IMR-90 (cell line): ENCODE results near the gene TLCD5. TPM values are rescaled to one million over a fixed set of nuclear protein-coding genes. Genes with fewer than 3 reads are reported as not detected.

Source experiments
- ATAC-seq: fragments of 200-7000 bp; cut with Tn5 transposase; 2 replicates; pipeline ENCODE4 v1.9.1; 2020; ENCODE audit warnings: low read depth, mild to moderate bottlenecking, moderate library complexity
- BruUV-seq: library from RNA; stranded (reverse); fragments of 400-500 nt; replicated peaks from 2 replicates; lab custom pipeline; 2021; lab: Mats Ljungman, UMichigan
- CTCF ChIA-PET: fragments of 300-600 bp; formaldehyde crosslinking; extraction: SDS; loops from one replicate; lab custom pipeline; 2021; ENCODE audit warnings: antibody characterized with exemption; lab: Yijun Ruan, JAX
- POLR2A ChIA-PET: fragments of 300-600 bp; sonication (Branson Sonifier 250); formaldehyde crosslinking; loops from one replicate; lab custom pipeline; 2022; ENCODE audit warnings: antibody characterized with exemption; ENCODE audit not compliant: unreplicated experiment; lab: Charles Lee
- DNase-seq: peaks from one replicate; pipeline ENCODE4 v3.0.0; 2013
- H2AFZ ChIP-seq: replicated peaks from 2 replicates; pipeline ENCODE3; 2013; ENCODE audit warnings: low read length, mild to moderate bottlenecking; ENCODE audit not compliant: poor library complexity
- H2AK5ac ChIP-seq: 2 replicates; pipeline ENCODE4 v1.6.1; 2013; ENCODE audit warnings: low read depth, low read length, inconsistent platforms
- H2AK9ac ChIP-seq: replicated peaks from 2 replicates; pipeline ENCODE3; 2013; ENCODE audit warnings: mild to moderate bottlenecking, low read depth, low read length, moderate library complexity; ENCODE audit not compliant: poor library complexity
- H2BK120ac ChIP-seq: 2 replicates; pipeline ENCODE4 v1.6.1; 2013; ENCODE audit warnings: low read depth, low read length, inconsistent platforms
- H2BK15ac ChIP-seq: 3 replicates; pipeline ENCODE4 v1.6.1; 2013; ENCODE audit warnings: low read depth, low read length, inconsistent platforms
- H2BK20ac ChIP-seq: 2 replicates; pipeline ENCODE4 v1.6.1; 2013; ENCODE audit warnings: low read depth, mild to moderate bottlenecking, inconsistent platforms, low read length, moderate library complexity
- H2BK5ac ChIP-seq: 2 replicates; pipeline ENCODE4 v1.6.1; 2013; ENCODE audit warnings: mild to moderate bottlenecking, low read depth, low read length, inconsistent platforms; ENCODE audit not compliant: poor library complexity, severe bottlenecking
- H3K14ac ChIP-seq: replicated peaks from 2 replicates; pipeline ENCODE4 v1.6.1; 2013; ENCODE audit warnings: low read depth, low read length, inconsistent platforms
- H3K18ac ChIP-seq: 2 replicates; pipeline ENCODE4 v1.6.1; 2013; ENCODE audit warnings: low read depth, low read length, control low read depth
- H3K23ac ChIP-seq: 2 replicates; pipeline ENCODE4 v1.6.1; 2013; ENCODE audit warnings: low read depth, low read length, inconsistent platforms
- H3K27ac ChIP-seq: 2 replicates; pipeline ENCODE4 v1.5.1; 2013; ENCODE audit warnings: mild to moderate bottlenecking, control low read depth, low read length; ENCODE audit not compliant: insufficient read depth
- H3K27me3 ChIP-seq: 2 replicates; pipeline ENCODE4 v1.6.1; 2013; ENCODE audit warnings: low read length; ENCODE audit not compliant: control insufficient read depth, insufficient read depth
- H3K36me3 ChIP-seq: 2 replicates; pipeline ENCODE4 v1.6.1; 2013; ENCODE audit warnings: low read length, mixed read lengths; ENCODE audit not compliant: control insufficient read depth, insufficient read depth
- H3K4ac ChIP-seq: 2 replicates; pipeline ENCODE4 v1.6.1; 2013; ENCODE audit warnings: low read depth, low read length, inconsistent platforms
- H3K4me1 ChIP-seq: 2 replicates; pipeline ENCODE4 v1.6.1; 2013; ENCODE audit warnings: low read length, mixed read lengths; ENCODE audit not compliant: control insufficient read depth, insufficient read depth
- H3K4me2 ChIP-seq: 2 replicates; pipeline ENCODE4 v1.6.1; 2013; ENCODE audit warnings: low read depth, mild to moderate bottlenecking, control low read depth, low read length, moderate library complexity
- H3K4me3 ChIP-seq: 2 replicates; pipeline ENCODE4 v1.5.1; 2013; ENCODE audit warnings: low read depth, mild to moderate bottlenecking, control low read depth, low read length, moderate library complexity; ENCODE audit not compliant: insufficient read depth
- H3K56ac ChIP-seq: 2 replicates; pipeline ENCODE4 v1.6.1; 2013; ENCODE audit warnings: low read length, inconsistent platforms; ENCODE audit not compliant: insufficient read depth; ENCODE audit errors: extremely low read depth
- H3K79me1 ChIP-seq, 2 experiments: 2 replicates each; pipeline ENCODE4 v1.6.1; 2013; ENCODE audit warnings: low read length in 2 of 2, inconsistent platforms in 1 of 2, low read depth in 1 of 2
- H3K9ac ChIP-seq: 2 replicates; pipeline ENCODE4 v1.6.1; 2013; ENCODE audit warnings: low read depth, low read length, control low read depth
- H3K9me1 ChIP-seq: 2 replicates; pipeline ENCODE4 v1.6.1; 2013; ENCODE audit warnings: low read length, inconsistent platforms; ENCODE audit not compliant: insufficient read depth
- H3K9me3 ChIP-seq: 2 replicates; pipeline ENCODE4 v1.6.1; 2013; ENCODE audit warnings: low read length; ENCODE audit not compliant: control insufficient read depth, insufficient read depth
- H4K20me1 ChIP-seq: 2 replicates; pipeline ENCODE4 v1.6.1; 2013; ENCODE audit warnings: low read length, inconsistent platforms; ENCODE audit not compliant: insufficient read depth
- H4K5ac ChIP-seq: 2 replicates; pipeline ENCODE4 v1.6.1; 2013; ENCODE audit warnings: mild to moderate bottlenecking, low read depth, low read length, control low read depth
- H4K8ac ChIP-seq, 2 experiments: 2 replicates each; pipeline ENCODE4 v1.6.1; 2013; ENCODE audit warnings: low read depth in 2 of 2, low read length in 2 of 2, control low read depth in 1 of 2, inconsistent platforms in 1 of 2
- H4K91ac ChIP-seq: 2 replicates; pipeline ENCODE4 v1.6.1; 2013; ENCODE audit warnings: low read depth, low read length, inconsistent platforms; ENCODE audit not compliant: insufficient read depth
- BHLHE40 ChIP-seq: fragments of 150-350 bp; IDR thresholded peaks from 2 replicates; pipeline ENCODE4 v1.6.1; 2016; ENCODE audit warnings: mild to moderate bottlenecking, low read depth, low read length
- CHD1 ChIP-seq: IDR thresholded peaks from 2 replicates; pipeline ENCODE4 v1.6.1; 2012; ENCODE audit warnings: low read depth, low read length, improper control_type of control experiment
- CTCF ChIP-seq: conservative IDR thresholded peaks from 2 replicates; pipeline ENCODE4 v1.5.1; 2012; ENCODE audit warnings: mild to moderate bottlenecking, low read depth, low read length, improper control_type of control experiment
- FOS ChIP-seq: fragments of 150-350 bp; IDR thresholded peaks from 2 replicates; pipeline ENCODE4 v1.6.1; 2016; ENCODE audit warnings: low read depth, low read length
- MAFK ChIP-seq: IDR thresholded peaks from 2 replicates; pipeline ENCODE4 v1.6.1; 2012; ENCODE audit warnings: low read depth, low read length, improper control_type of control experiment
- MAZ ChIP-seq: IDR thresholded peaks from 2 replicates; pipeline ENCODE4 v1.6.1; 2012; ENCODE audit warnings: low read depth, mild to moderate bottlenecking, low read length, improper control_type of control experiment, moderate library complexity, borderline replicate concordance
- MXI1 ChIP-seq: IDR thresholded peaks from 2 replicates; pipeline ENCODE4 v1.6.1; 2012; ENCODE audit warnings: low read depth, mild to moderate bottlenecking, low read length, moderate library complexity, borderline replicate concordance
- NFE2L2 ChIP-seq: fragments of 150-350 bp; IDR thresholded peaks from 2 replicates; pipeline ENCODE4 v1.6.1; 2016; ENCODE audit warnings: low read depth, mild to moderate bottlenecking, low read length
- POLR2A ChIP-seq: IDR thresholded peaks from 2 replicates; pipeline ENCODE4 v1.6.1; 2012; ENCODE audit warnings: mild to moderate bottlenecking, low read depth, low read length
- RAD21 ChIP-seq: IDR thresholded peaks from 2 replicates; pipeline ENCODE4 v1.6.1; 2012; ENCODE audit warnings: low read length, improper control_type of control experiment
- RCOR1 ChIP-seq: IDR thresholded peaks from 2 replicates; pipeline ENCODE4 v1.6.1; 2012; ENCODE audit warnings: mild to moderate bottlenecking, low read length, improper control_type of control experiment; ENCODE audit not compliant: insufficient replicate concordance
- RFX5 ChIP-seq: IDR thresholded peaks from 2 replicates; pipeline ENCODE4 v1.8.0; 2012; ENCODE audit warnings: low read depth, mild to moderate bottlenecking, low read length, moderate library complexity
- SMC3 ChIP-seq: fragments of 150-350 bp; IDR thresholded peaks from 2 replicates; pipeline ENCODE4 v1.6.1; 2016; ENCODE audit warnings: low read depth, mild to moderate bottlenecking, antibody characterized with exemption, low read length, moderate library complexity
- USF2 ChIP-seq: fragments of 150-350 bp; IDR thresholded peaks from 2 replicates; pipeline ENCODE4 v1.6.1; 2017; ENCODE audit warnings: mild to moderate bottlenecking, antibody characterized with exemption, low read length, low read depth
- WGBS, 2 experiments: methylation state at CpG; one replicate each; pipeline versions ENCODE4 v1.1.5 to v1.1.7; 2013; ENCODE audit warnings: missing lambda C conversion rate in 2 of 2; ENCODE audit not compliant: insufficient read length in 1 of 2; ENCODE audit errors: extremely low coverage in 2 of 2; 5-methylcytosine and 5-hydroxymethylcytosine counted together
- dilution Hi-C: fragments of 300-500 bp; cut with HindIII; formaldehyde crosslinking; loops from one replicate; pipeline ENCODE4 v1.14.3; 2018; ENCODE audit warnings: low sequenced_read_pairs; ENCODE audit not compliant: unreplicated experiment
- in situ Hi-C: fragments of 300-500 bp; cut with MboI; formaldehyde crosslinking; loops from 3 replicates; pipeline ENCODE4 v1.14.3; 2019; ENCODE audit warnings: low sequenced_read_pairs, inconsistent platforms, mixed read lengths
- intact Hi-C: fragments of 100-400 bp; cut with micrococcal nuclease; formaldehyde crosslinking; loops from 2 replicates; pipeline ENCODE4 v1.10.0; 2022
- polyA plus RNA-seq, 3 experiments: library from polyadenylated mRNA; depleted of rRNA; stranded (reverse); fragments of >200 nt; gene quantifications; 2 replicates each; pipeline ENCODE4 v1.2.3, GENCODE V29; 2012; ENCODE audit warnings: low replicate concordance in 1 of 3
- total RNA-seq: library from RNA; depleted of rRNA; stranded (reverse); fragments of >200 nt; gene quantifications from 2 replicates; pipeline ENCODE4 v1.2.3, GENCODE V29; 2012
- TF ChIP-seq, protein P1 (sequence below): fragments of 150-350 bp; IDR thresholded peaks from 2 replicates; pipeline ENCODE4 v1.6.1; 2016; ENCODE audit warnings: low read depth, mild to moderate bottlenecking, low read length, moderate library complexity, borderline replicate concordance

TLCD5 gene
- total and polyA plus RNA-seq, 2 of the 4 experiments (the other 2 are of a cell fraction): 9.5 to 11.5 TPM

DNA sequence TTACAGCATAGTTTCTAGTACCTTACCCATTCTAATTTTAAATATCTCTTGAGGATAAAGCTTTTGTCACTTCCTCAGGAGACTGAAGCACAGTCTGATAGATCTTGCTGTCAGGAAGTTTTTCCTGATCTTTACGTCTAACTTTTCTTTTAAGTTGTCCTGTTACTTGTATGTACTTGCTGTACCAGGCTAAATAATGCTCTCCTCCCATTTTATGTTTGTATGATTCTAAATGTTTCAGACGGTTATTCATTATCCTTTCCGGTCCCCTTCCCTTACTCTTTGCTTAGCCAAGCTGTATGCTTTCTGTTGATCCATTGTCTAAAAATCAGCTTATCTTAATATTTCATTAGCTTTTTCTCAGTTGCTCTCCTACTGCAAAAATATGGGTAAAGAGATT lies 17.1 kb downstream of the TLCD5 start:
- Histone ChIP-seq H2AK9ac (no peak overlapping the region), H2BK15ac (no peak overlapping the region), H2AK5ac (no peak overlapping the region), H3K9me1 (peaks cover 7% of the 10 kb centered on the region), H3K79me1 (peaks cover 0 to 42% of the 10 kb centered on the region in 2 experiments; a peak in 2 of 4 replicates), H3K4me3 (no peak overlapping the region), H3K14ac (no peak overlapping the region), H2BK20ac (no peak overlapping the region), H4K91ac (no peak overlapping the region), H3K27me3 (no peaks in the 10 kb centered on the region), H4K5ac (no peak overlapping the region), H3K23ac (peak overlapping the region; percentile 20; the same call in 1 of the 2 replicates), H3K36me3 (no peaks in the 10 kb centered on the region), H2BK120ac (no peak overlapping the region), H3K18ac (no peak overlapping the region), H3K4ac (no peak overlapping the region), H3K27ac (no peak overlapping the region), H4K8ac (no peak overlapping the region), H4K20me1 (peaks cover 82% of the 10 kb centered on the region), H2BK5ac (no peak overlapping the region), H3K9me3 (no peaks in the 10 kb centered on the region), H3K56ac (no peak overlapping the region), H3K4me2 (no peak overlapping the region), H3K9ac (no peak overlapping the region), H2AFZ (no peak overlapping the region), H3K4me1 (peaks cover 6% of the 10 kb centered on the region)
- ATAC-seq: no peak
- TF ChIP-seq CHD1 (no peak), NFE2L2 (no peak), RCOR1 (no peak), MXI1 (no peak), POLR2A (no peak), BHLHE40 (no peak), FOS (no peak), USF2 (no peak), MAFK (no peak), CTCF (no peak), RAD21 (no peak), SMC3 (no peak), MAZ (no peak), RFX5 (no peak)
- TF ChIP-seq, protein P1, sequence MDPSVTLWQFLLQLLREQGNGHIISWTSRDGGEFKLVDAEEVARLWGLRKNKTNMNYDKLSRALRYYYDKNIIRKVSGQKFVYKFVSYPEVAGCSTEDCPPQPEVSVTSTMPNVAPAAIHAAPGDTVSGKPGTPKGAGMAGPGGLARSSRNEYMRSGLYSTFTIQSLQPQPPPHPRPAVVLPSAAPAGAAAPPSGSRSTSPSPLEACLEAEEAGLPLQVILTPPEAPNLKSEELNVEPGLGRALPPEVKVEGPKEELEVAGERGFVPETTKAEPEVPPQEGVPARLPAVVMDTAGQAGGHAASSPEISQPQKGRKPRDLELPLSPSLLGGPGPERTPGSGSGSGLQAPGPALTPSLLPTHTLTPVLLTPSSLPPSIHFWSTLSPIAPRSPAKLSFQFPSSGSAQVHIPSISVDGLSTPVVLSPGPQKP: no peak
- in situ Hi-C loops: loop anchor here (25.0 kb wide), 1 partner anchor 95 kb away; no protein-coding TSS in a partner anchor
- BruUV-seq: no TSS peak
- intact Hi-C loops: no loop called here
- DNase-seq: no peak
- ChIA-PET POLR2A (no interaction called here), CTCF (interaction anchor here (0.6 to 1.0 kb wide), 2 partner anchors 44 to 1965 kb away, joined by 3 read pairs; no protein-coding TSS in a partner anchor)
- WGBS, 2 experiments: no CpG with 5 or more reads among the region's 3 CpGs
- dilution Hi-C loops: no loop called here
